GM15510 (cell line): ENCODE results near the gene C1orf226.

ENCODE experiments used
- POLR2A ChIP-seq: IDR thresholded peaks from 3 replicates; pipeline ENCODE4 v1.6.1; 2011; ENCODE audit warnings: borderline replicate concordance; ENCODE audit not compliant: insufficient read length; ENCODE audit errors: extremely low read depth

C1orf226 gene

DNA sequence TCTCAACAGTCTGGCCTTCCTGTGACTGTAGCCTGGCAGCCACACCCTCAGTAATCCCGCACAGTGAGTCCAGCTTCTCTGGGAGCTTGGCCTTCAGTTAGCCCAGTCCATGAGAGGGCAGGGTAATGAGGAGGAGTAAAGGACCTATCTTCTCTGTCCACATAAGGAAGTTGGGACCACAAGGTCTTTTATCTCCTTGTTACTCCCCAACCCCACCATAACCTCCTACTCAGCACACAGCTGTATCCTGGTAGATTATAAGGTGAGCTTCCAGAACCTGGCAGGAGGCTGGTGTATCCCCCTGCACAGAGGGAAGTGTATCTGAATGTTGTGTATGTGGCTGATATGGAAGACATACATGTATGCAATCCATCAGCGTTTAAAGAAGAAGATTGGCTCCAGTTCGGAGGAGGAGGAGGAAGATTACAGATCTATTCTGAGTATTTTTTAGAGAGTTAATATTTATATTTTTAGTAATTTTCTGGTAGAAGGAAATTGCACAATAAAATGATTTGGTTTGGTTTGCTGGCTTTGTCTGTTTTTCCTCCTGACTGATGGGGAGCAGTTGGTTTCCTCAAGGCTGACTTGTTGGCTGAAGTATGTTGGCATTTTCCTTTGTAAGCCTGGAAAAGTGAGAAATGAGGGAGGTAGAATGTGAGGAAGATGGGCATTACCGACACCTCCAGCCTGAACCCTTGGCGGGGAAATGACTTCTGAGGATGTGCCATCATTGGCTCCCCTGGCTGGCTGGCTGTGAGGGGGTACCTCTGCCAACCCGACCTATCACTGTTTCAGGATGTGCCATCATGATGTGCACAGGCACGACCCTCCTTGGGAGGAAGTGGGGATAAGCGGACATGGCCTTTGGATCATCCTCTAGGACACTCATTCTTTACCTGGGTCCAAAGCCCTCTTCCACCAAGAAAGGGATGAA is 5.0 kb downstream of the C1orf226 start:
- TF ChIP-seq POLR2A, result no peak

DNA sequence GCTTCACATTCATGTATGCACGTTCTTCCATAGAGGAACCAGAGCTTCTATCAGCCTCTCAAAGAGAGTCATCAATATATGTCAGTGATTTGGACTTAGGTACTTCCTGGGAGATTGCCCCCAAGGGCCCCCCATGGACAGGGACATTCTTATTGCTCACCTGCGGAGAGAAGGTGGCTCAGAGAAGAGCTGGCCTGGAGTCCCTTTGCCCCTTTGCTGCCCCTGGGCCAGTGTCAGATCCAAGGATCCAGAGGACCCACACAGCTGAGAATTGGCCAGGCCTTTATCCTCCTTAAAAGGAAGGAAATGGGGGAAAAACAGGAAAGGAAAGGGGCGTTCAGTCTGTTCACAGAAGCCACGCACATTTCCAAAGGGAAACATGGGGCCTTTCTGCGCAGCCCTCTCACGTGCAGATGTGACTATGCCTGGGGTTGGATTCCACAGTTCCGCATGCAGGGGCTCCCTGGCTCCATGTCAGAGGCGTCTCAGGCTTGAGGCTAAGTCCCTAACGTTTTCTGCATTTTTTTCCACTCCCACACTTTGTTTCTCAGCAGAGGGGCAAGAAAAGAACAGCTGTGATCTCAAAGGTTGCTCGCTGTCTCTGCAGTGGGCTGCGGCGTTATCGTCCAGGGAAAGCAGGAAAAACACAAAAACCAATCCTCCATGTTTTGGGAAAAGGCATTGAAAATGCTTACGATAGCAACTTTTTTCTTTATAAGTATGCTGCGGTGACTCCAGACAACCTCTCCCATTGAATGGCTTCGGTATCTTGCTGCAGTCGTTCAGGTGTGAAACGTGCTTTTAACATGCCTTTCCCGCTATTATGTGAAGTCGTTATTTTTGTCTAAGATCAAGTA is 5.9 kb downstream of the C1orf226 start:
- TF ChIP-seq POLR2A, result no peak

DNA sequence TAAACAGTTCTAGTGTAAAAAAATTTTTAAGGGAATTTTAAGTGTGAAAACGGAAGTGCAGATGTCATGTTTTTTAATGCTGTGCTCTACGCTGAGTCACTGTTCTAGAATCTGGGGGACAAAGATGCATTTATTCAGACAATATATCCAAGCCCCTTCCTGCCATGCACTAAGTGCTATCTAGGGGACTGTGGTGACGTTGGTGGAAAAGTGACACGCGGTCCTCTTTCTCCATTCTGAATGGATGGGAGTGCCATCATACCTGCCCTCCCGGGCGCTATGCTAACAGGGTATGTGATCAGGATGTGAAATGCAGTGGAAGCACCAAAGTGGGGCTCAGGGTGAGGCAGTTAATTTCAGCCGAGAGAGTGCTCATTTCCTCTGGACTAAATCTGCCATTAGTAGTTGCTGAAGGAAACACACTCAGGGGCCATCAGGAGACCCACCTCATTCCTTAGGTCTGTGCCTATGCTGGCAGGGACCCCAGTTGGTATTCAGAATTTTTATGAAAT is 6.6 kb downstream of the C1orf226 start:
- TF ChIP-seq POLR2A, result no peak

DNA sequence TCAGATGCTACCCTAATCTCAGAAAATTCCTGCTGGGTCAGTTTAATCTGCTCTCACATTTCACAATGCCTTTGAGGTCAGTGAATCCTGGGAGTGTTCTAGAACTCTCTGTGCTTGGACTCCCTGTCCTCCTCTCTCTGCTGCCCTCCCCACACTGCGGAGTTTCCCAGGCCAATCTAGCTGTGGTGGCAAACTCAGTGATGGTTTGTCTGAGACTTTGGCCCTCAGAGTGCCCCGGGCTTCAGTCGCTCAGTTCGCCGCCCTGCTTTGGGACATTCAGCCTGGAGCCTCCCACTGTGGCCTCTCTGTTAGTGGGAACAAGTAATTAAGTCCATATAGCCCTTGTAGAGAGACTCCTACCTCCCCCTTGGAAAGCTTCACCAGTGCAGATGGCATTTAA is 7.1 kb downstream of the C1orf226 start:
- no peak for TF ChIP-seq POLR2A

DNA sequence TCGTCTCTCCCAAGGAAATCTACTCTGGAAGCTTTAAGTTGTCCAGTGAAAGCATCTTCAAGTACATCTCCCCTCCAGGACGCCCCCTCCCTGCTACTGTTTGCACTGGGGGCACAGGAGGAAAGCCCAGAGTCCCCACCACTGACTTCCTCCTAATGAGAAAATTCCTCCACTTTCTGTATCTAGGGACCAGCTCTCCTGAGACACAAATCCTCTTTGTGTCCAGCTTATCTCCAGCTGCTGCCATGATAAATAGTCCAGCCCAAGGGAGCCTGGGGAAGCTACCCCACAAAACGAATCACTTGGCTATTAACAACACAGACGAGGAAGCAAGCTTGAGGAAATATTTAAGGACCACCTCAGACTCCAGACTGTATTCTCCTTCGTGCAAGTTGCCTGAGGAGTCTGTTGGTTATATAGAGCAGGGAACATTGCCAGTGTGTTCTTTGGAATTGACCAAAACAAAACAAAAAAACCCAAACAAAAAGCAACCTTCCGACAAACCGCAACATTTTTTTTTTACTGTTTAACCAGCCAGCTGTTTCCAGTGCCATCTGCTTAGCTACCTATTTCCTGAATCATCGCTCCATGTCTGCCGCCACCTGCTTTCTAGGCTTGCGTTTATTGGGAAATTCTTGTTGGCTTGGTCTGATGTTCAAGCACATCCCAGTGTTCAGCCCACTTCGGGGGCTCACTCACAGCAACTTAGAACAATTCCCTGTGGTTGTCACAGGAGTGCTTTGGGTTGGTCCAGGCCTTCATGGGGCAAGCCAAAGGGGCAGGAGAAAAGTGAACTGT is 7.7 kb downstream of the C1orf226 start:
- TF ChIP-seq POLR2A, result no peak

DNA sequence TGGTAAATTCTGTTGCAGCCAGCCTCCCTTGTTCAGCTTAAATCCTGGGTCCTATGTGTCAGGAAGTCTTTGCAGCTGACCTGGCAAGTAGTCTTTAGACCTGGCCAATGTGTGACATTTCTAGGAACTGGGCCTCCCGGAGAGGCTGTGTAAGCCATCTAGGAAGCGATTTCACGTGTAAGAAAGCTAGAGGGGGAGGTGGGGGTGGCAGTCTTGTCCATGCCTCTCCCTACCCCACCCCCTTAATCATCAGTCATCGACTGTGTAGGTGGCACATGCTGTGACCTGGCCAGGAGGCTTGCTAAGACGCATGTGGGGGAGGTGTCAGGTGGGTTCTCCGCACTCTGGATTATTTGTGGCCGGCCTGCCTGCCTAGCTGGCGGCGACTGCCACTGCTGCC is 8.4 kb downstream of the C1orf226 start:
- no peak for TF ChIP-seq POLR2A

DNA sequence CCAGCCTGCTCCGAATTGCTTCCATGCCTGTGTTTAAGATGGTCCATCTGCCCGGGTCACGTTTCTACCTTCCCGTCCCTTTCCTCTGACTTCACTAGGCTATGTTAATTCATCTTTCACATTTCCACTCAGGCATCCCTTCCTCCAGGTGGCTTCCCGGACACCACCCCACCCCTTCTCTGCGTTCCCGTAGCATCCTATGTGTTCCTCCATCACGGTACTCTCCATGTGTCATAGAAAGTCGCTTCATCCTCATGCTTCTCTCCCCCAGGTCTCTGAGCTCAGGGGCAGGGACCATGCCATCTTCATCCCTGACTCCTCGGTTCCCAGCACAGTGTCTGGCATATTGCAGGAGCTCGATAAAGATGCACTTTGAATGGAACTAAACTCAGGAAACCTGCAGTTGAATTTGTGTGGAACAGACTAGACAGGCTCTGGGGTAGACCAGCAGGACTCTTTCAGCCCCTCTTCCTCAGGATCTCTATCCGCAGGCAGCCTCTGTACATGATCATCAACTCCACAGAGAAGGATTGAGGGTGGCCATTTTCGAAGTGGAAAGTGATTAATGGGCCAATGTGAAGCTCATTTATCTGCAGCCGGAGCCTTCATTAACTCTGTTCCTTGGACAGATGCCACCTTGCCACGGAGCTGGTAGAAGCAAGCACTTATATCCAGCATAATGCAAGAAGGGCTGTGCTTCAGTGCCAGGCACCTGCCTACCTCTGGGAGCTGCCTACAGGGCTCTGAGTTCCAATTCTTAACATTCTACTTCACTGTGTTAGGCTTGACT is 9.1 kb downstream of the C1orf226 start:
- TF ChIP-seq POLR2A, result no peak

DNA sequence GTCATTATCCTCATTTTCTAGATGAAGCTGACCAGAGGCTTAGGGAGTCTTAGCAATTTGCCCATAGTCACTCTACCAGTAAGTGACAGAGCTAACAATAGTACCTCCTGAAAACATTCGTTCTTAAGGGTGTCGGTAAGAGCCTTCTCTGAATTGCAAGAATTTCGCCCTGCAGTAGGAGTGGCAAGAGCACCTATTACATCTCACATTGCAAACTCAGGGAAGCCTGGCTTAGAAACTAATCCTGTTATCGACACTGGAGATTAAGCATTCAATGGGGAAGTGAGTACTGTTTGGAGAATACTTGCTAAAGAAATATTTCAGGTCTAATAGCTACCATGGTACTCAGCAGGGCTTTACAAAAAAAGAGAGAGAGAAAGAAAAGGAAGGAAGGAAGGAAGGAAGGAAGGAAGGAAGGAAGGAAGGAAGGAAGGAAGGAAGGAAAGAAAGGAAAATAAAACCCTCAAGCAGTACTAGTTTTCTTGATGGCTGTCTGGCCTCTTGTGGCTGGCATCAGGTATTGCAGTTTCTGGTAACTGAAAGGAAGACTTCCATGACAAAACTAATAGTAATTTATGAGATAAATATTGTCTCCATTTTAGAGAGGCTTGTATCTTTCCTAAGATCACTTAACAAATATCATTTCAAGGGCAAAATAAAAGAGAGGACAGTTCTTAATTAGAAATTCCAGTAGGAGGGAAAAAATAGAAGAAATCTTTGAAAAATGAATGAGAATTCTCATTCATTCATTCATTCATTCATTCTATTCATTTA is 10.4 kb downstream of the C1orf226 start:
- TF ChIP-seq POLR2A, result no peak

DNA sequence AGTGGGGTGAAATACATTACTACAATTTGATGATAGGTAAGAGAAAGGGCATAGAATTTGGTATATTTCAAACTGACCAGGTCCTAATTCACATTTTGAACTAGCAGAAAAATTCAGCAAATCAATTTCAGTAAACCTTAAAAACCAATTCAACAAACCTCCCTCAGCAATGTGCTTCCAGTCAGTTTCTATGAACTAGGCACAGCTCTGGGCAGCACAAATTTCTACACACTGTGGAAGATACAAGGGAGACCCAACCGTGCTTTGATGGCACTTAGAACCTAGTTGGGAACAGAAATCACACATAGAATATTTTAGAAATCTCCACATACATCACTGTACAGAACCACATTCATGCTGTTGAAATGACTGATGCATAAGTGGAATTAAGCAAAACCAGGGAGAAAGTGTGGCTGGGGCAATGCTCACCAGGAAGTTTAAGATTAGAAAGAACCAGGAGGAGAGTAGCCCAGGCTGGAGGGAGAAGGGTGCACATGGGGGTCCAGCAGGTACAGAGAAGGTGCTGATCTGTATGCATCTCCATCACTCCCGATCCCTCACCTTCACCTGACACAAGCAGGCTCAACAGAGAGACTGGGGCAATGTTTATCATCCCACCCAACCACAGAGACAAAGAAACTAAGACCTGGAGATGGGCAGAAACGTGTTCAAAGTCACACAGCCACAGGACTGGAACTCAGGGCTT is 14.8 kb downstream of the C1orf226 start:
- TF ChIP-seq POLR2A, result no peak

DNA sequence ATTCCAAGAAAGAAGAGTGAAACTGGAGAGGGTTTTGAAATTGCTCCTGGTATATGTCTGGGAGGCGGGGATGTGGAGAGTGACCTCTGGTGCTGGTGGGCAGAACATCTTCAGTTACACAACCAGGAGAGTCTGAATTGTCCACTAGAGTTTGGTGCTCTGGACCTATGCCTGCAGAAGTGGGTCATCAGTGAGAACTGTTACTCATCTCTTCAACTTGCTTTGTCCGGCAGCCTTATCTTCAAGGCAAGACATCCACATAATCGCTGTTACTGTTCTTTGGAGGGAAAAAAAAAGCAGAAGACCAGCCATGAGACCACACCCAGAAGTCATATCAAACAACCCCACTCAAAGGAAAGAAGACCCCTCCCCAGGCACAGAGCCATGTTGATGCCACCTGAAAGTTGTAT is 15.5 kb downstream of the C1orf226 start:
- TF ChIP-seq POLR2A, result no peak

DNA sequence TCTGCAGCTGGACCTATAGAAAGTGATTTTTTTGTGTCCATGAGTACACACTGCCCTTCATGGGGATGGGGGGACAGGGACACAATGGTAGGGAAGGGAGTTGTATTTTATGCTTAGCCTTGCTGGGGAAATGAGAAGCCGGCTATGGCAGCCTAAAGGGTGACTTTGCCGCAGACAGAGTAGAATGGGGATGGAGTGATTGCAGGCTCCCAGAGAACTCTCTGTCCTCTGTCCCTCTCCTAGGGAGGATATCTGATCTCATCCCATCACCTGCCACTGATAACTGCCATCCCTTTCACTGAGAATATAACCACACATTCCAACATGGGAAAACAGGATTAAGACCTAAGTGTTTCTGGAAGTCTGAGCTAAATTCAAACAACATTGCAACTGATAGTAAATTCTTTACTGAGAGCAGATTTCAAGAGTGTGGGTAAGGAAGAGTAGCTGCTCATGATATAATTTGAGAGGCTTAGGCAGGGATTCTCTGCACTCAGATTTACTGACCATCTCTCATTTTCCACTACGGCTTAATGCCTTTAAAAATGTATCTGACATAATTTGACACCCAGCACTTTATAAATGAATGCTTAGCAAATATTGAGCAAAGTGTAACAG is 16.5 kb downstream of the C1orf226 start:
- TF ChIP-seq POLR2A, result no peak

DNA sequence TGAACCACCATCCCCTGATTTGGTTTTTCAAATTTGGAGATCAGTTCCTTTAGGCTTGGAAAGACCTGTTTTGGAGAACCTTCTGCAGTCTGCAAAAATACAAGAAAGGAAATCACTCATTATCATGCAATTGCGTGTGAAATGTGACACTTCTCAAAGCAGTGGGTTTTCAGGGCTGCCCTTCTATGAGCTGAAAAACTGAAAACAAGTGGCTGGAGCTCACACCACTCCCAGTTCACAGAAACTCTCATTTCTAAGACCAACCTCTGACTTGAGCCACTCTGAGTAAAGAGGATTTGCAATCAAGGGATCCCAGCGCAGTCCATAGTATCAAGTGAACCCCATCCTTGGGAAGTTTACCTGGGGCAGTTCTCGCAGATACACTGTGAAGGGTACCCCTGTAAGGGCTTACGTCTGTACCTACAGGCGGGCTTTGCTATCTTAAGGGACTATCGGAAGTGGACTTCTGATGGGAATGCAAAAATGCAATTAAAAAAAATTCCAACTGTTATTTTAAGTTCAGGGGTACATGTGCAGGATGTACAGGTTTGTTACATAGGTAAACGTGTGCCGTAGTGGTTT is 17.6 kb downstream of the C1orf226 start:
- no peak for TF ChIP-seq POLR2A
